Fibroblast of skin of scalp (primary cell): ENCODE data around the gene GNB3.
"Not testable (repeated sequence)": the region's sequence is repeated elsewhere in the genome, so short reads cannot be mapped to it uniquely, and the experiment has no call there.

ENCODE experiments used
- DNase-seq: peaks from one replicate; pipeline ENCODE4 v3.0.0-alpha.2; 2013

GNB3 gene

DNA sequence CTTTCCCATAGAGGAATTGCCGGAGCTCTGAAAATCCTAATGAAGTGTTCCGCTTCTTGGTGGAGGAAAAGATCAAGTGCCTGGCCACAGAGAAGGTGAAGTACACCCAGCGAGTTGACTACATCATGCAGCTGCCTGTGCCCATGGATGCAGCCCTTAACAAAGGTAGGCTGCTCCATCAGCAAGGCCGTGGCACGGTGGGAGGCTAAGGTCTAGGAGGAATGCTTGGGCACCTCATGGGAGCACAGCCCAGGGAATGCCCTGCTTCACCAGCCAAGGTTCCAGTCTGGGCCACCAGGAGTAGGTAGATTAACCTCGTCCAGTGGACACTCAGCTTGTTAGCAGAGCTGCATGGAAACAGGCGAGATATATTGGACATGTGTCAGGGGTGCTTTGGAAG, 20.2 kb downstream of the GNB3 start:
- no peak for DNase-seq

DNA sequence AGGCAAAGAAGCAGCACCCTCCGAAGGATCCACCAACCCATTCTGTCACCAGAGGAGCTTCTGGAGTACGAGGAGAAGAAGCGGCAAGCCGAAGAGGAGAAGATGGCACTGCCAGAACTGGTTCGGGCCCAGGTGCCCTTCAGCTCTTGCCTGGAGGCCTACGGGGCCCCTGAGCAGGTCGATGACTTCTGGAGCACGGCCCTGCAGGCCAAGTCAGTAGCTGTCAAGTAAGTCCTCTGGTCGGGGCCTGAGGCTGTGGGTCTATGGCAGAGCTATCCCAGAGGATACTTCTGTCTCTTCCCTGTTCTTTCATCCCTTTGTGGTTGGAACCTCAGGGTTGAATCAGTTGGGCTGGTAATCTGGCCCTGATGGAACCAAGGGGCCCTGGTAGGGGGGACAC, 20.7 kb downstream of the GNB3 start:
- DNase-seq = no peak

DNA sequence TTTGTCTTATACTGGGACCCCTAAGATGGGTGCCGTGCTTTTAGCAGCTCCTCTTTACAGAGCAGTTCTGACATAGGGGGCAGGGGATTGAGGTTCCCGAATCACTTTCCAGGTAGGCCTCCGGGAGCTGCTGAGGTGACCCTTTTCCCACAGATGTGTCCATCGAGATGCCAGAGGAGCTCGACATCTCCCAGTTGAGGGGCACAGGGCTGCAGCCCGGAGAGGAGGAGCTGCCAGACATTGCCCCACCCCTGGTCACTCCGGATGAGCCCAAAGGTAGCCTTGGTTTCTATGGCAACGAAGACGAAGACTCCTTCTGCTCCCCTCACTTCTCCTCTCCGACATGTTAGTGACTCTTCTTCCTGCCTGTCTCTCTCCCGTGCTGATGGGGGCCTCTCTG, 22.3 kb downstream of the GNB3 start:
- no peak for DNase-seq

DNA sequence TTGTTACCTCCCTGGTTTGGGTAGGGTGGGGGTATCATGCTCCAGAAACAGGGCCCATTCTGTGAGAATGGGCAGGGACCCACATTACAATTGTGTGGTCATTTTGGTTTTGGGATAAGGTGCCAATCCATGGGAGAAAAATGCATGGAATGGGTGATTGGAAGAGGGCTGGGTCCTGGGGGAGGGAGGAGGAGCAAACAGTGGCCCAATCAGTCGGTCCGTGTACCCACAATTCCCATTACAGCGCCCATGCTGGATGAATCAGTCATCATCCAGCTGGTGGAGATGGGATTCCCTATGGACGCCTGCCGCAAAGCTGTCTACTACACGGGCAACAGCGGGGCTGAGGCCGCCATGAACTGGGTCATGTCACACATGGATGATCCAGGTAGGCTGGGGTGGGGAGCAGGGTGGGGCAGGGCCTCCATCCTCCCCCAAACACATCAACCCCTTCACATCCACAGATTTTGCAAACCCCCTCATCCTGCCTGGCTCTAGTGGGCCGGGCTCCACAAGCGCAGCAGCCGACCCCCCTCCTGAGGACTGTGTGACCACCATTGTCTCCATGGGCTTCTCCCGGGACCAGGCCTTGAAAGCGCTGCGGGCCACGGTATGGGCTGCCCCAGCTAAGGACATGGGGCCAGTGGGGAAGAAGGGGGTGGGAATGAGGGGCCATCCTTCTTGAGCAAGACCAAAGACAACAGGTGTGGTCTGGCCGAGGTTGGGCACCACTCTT, 23.0 kb downstream of the GNB3 start:
- DNase-seq = peak; percentile 46

DNA sequence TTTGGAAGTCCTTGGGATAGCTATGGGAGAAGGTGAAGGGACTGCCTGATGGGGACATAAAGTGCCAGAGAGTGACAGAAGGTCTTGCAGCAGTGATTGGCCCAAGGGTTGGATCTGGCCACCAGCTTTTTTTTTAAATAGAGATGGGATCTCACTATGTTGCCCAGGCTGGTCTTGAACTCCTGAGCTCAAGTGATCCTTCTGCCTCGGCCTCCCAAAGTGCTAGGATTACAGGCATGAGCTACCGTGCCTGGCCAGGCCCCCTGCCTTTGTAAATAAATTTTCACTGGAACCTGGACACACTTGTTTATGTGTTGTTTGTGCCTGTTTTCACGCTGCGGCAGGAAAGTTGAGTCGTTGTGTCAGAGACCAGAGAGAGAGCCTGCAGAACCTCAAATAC, 24.6 kb downstream of the GNB3 start:
- DNase-seq = not testable (repeated sequence)

DNA sequence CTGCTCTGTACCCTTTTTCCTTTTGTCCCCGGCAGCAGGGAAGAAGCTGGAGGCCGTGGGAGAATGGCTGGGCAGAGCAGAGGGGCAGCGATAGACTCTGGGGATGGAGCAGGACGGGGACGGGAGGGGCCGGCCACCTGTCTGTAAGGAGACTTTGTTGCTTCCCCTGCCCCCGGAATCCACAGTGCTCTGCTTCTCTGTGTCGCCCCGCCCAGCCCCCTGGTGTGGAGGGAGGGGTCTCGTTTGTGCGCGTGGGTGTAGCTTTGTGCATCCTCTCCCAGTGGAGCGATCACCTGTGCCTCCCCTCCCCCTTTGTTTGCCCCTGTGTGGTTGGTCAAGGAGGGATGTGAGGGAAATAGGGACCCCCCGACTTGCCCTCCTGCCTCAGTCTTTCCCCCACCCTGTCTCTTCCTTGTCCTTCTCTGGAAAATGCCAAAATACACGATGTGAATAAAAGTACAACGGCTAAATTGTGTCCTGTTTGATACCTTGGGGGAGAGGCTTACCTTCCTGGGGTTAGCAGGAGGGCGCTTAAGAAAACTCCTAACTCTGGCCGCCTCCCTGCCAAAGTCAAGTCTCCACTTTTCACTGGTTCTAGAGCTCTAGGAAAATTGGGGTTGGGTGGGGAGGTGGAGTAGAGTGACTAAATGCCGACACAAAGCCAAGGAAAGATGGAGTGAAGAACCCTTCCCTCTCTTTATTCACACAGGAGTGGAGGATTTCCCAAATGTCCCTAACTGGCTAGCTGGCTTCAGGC, 25.6 kb downstream of the GNB3 start:
- no peak for DNase-seq

DNA sequence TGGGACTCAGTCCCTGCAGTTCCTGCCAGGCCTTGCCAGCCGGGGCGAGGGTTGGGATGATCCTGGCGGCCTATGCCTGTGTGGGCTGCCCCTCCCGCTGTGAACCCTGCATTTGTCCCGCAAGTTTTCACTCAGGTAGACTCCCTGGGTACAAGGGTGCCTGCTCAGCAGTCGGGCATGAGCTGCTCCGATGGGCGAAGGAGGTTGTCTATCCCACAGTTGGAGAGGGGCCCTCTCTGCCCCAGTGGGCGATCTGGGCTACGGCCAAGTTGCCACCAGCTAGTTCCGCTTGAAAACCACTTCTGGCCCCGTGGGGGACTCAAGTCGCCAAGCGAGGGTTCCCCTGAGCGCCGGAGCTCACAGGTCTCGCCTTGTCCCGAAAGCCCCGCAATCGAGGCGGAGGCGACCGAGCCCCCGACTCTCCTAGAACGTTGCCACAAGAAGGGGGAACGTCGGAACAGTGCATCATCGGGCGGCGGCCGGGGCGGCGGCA, 26.2 kb downstream of the GNB3 start:
- no peak for DNase-seq

DNA sequence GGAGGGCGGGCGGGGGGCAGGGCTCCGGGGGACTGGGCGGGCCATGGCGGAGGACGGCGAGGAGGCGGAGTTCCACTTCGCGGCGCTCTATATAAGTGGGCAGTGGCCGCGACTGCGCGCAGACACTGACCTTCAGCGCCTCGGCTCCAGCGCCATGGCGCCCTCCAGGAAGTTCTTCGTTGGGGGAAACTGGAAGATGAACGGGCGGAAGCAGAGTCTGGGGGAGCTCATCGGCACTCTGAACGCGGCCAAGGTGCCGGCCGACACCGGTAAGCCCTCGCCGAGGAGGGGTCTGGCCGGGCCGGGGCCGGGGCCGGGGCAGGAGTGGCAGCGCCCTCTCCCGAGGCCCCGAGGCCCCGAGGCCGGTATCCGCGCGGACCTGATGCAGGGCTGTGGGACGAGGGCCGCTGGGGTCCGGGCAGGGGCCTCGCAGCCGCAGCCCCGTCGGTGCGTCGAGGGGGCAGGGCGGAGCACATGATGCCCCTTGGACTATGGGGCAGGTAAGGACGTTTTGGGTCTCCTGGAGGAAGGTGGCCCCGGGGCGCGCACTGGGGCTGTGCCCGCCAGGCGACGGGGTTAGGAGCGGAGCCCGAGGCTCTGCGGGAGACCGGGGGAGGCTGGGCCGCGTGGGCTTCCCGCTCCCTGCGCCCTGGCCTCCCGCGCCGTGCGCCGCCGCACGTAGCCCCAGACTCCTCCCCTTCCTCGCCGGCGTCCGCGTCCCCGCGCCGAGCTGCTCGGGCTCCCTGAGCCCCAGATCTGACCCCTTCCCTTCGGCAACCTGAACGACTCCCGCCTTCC, 26.9 kb downstream of the GNB3 start, which contains the start of gene TPI1:
Gene TPI1 (plus strand): TSS at position 119 of the 798 bp plus-strand sequence. CDS start 36 bp downstream, at position 155.
- DNase-seq = peak; percentile 85

DNA sequence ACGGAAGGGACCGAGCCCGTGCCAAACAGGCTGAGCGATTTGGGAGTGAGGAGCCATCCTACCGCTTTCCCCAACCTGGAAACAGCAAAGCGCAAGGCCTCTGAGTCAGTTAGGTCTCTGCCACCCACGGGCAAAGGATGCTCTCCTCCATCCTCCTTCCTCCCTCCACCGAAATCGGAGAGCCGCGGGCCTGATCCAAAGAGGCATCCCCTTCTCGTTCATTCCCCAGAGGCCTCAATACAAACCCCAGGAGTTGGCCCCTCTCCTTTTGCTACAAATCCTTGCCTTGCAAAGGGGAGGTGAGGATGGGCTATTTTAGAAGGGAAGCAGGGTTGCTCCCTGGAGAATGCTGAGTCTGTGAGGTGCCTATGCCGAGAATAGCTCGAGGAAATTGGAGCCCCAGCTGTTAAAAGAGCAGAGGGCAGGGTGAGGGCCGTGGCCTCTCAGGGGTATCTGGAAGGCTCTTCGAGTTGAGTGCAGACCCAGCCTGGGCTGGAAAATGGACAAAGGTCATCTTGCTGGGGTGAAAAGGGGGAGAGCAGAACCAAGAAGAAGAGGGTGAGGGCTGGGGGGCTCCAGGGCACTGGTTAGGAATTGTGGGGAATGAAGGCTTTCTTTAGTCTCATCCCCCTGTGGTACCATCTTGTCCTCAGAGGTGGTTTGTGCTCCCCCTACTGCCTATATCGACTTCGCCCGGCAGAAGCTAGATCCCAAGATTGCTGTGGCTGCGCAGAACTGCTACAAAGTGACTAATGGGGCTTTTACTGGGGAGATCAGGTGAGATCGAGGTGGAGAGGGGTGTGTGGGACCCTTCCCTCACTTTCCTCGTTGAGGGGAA, 27.7 kb downstream of the GNB3 start:
- DNase-seq = peak; percentile 44

DNA sequence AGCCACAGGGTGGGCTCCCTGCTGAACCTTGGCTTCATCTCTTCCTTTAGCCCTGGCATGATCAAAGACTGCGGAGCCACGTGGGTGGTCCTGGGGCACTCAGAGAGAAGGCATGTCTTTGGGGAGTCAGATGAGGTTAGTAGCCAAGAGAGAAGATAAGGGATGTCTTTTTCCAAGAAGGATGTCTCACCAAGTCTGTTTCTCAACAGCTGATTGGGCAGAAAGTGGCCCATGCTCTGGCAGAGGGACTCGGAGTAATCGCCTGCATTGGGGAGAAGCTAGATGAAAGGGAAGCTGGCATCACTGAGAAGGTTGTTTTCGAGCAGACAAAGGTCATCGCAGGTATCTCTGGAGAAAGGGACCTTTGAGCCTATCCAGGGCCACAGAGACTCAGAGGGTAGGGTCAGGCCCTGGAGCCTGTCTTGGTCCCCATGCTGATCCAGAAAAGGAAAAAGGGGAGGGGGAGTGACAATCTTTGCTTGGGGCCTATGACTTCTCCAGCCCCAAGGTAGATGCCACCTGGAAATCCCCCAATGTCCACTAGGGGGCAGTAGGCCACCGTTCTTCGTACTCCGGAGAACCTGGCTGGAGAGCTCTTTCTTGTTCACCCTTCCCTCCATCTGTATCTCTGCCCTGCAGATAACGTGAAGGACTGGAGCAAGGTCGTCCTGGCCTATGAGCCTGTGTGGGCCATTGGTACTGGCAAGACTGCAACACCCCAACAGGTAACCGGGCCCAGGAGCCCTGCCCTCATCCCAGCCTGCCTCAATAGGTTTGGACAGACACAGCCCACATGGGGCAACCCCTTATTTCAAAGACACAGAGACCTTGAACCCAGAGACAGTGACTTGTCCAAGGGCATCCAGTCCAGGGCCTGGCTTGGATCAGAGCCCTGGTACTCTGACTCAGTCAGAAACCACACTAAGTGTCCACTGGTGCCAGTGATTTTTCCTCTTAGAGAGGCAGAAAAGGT, 28.6 kb downstream of the GNB3 start:
- DNase-seq = peak; percentile 71

DNA sequence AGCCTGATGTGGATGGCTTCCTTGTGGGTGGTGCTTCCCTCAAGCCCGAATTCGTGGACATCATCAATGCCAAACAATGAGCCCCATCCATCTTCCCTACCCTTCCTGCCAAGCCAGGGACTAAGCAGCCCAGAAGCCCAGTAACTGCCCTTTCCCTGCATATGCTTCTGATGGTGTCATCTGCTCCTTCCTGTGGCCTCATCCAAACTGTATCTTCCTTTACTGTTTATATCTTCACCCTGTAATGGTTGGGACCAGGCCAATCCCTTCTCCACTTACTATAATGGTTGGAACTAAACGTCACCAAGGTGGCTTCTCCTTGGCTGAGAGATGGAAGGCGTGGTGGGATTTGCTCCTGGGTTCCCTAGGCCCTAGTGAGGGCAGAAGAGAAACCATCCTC, 29.6 kb downstream of the GNB3 start:
- not testable (repeated sequence) for DNase-seq

DNA sequence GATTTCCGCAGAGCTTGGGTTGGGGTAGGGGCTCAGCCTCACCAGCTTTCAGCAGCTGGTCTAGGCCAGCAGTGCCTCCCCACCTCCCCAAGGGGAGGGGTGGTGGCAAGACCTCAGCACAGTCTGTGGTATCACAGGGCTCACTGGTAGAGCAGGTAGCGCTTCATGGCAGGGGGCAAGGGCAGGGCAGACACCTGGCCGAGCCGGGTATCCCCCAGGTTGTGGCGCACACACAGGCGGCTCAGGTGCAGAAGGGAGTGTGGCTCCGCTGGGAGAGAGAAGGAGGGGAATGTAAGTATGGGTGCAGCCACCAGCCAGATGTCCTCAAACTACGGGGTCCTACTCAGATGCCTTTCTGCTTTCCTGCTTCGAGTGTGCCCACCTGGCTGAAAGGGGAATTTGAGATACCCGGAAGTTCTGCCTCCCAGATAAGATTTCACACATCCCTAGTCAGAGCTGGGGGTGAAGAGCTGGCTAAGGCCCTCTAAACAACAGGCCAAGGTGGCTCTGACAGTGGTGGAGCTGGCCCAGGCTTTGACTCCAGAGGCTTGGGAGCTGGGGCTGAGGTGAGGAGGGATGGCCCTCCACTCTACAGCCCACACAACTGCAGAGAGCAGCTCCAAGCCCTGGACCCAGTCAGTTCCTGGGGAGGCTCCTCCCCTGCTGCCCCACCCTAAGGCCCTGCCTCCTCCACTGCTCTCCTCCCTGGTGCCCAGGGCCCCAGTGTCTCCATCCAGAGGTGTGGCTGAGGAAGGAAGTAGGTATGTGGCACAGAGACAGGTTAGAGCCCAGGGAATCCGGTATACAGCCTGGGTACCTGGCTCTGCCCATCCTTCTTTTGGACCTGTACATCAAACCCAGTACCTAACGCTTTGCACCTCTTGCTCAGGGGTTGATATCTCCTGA, 30.6 kb downstream of the GNB3 start:
- DNase-seq = peak; percentile 48

DNA sequence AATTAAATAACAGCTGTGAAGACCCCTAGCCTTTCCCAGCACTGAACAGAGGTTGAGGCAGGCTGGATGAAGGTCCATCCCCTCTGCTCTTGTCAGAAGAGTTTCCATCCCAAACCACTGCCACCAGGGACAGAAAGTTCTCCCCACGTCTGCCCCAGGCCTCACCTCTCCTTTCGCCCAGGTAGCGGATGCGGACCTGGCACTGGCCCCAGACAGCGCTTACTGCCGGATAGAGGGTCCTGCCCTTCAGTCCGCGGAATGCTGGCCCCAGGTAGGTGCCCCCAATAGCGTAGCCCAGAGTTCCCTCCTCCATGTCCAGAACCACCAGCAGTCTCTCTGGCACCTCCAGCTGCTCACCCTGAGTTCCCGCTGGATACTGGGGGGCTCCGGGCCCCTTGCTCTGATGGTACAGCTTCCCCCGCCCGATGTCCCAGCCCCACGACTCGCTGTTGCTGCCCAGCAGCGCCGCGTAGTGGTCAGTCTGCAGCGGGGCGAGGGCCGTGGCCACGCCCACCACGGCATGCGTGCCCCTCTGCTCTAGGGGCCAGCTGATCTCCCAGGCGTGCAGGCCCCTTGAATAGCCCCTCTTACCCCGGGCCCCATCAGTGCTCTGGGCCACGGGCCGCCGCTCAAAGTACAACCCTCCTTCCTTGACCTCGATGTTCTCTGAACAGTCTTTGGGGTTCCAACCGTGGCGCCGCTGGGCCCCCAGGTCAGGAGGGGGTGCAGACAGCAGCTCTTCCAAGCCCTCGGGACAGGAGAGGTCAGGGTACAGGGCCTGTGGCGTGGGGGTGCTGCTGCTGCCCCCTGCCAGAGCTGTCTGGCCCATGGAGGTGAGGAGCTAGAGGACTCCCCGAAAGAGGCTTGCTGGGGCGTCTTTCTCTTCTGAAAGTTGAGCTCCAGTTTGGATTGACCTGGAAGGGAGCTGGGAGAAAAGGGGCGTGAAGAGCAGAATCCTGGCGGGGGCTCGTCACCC, 31.6 kb downstream of the GNB3 start:
- DNase-seq = peak; percentile 79

DNA sequence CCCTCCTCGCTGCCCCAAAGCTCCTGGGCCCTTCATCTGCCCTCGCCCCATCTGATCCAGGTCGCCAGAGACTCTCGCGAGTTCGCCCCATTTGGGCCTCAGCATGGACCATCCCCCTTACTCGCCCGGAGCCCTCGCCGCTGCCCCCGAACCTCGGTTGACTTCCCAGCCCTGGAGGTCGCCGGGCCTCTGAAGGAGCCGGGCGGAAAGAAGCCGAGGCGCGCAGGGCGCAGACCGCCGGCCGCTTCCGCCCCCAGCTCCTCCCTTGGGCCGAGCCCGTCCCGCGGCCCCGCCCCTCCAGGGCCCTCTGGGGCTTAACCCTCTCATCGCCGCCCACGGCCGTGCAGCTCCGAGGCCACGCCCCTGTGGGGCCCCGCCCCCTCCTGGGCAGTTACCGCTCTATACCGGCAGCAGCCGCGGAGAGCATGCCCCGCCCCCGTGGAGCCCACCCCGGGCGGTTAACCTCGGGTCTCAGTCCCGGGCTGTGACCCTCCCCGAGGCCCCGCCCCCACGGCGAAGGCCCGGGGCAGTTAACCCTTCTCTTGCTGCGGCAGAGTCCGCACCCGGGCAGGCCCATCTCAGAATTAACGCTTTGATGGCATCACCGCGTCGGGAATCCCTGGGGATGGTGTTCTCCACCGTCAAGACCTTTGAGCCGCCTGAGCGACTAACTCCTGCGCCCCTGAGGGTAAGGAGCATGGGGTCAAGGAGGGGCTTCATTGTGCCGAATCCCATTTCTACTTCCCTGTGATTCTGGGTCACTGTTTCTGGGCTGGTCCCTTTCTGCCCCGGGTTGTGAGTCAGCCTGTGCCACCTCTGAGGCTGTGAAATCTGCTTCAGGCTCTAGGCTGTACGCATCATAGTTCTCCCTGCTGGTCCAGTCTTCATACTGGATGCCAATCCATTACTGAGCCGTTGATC, 32.6 kb downstream of the GNB3 start, which contains the start of gene SPSB2:
Gene SPSB2 (minus strand): TSS at position 210 of the 921 bp plus-strand sequence. CDS start 402 bp downstream, outside the sequence.
- DNase-seq = peak; percentile 94

DNA sequence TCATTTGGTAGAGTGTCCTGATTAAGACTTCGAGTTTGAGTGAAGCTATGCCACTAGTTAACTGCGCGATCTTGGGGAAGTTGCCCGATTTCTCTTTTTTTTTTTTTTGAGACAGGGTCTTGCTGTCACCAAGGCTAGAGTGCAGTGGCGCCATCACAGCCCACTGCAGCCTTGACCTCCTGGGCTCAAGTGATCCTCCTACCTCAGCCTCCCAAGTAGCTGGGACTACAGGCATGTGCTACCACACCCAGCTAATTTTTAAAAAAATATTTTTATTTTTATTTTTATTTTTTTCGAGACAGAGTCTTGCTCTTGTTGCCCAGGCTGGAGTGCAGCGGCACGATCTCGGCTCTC, 33.3 kb downstream of the GNB3 start:
- DNase-seq = not testable (repeated sequence)

DNA sequence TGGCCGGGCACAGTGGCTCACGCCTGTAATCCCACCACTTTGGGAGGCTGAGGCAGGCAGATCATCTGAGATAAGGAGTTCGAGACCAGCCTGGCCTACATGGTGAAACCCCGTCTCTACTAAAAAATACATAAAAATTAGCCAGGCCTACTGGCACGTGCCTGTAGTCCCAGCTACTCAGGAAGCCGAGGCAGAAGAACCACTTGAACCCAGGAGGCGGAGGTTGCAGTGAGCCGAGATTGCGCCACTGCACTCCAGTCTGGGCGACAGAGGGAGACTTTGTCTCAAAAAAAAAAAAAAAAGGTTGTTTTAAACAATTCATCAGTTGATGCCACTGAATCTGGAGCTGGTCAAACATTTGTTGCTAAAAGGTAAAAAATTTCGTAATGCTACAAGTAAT, 39.1 kb downstream of the GNB3 start:
- not testable (repeated sequence) for DNase-seq

DNA sequence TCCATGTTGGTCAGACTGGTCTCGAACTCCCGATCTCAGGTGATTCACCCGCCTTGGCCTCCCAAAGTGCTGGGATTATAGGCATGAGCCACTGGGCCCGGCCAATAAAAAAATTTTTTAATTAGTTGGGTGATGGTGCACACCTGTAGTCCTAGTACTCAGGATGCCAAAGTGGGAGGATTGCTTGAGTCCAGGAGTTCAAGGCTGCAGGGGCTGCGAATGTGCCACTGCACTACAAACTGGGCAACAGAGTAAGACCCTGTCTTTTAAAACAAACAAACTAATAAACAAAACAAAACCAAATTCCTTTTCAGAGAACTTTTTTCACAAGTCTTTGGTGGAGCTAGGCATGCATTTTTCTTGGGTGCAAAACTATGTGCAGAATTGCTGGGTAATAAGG, 42.5 kb downstream of the GNB3 start:
- DNase-seq = no peak
